Fibroblast of skin of abdomen (primary cell): Measurements from ENCODE around the gene CTTN.
"Not testable (repeated sequence)": the region's sequence is repeated elsewhere in the genome, so short reads cannot be mapped to it uniquely, and the experiment has no call there.

Experiments used
- DNase-seq: peaks from one replicate; pipeline ENCODE4 v3.0.0-alpha.2; 2013

CTTN gene

DNA sequence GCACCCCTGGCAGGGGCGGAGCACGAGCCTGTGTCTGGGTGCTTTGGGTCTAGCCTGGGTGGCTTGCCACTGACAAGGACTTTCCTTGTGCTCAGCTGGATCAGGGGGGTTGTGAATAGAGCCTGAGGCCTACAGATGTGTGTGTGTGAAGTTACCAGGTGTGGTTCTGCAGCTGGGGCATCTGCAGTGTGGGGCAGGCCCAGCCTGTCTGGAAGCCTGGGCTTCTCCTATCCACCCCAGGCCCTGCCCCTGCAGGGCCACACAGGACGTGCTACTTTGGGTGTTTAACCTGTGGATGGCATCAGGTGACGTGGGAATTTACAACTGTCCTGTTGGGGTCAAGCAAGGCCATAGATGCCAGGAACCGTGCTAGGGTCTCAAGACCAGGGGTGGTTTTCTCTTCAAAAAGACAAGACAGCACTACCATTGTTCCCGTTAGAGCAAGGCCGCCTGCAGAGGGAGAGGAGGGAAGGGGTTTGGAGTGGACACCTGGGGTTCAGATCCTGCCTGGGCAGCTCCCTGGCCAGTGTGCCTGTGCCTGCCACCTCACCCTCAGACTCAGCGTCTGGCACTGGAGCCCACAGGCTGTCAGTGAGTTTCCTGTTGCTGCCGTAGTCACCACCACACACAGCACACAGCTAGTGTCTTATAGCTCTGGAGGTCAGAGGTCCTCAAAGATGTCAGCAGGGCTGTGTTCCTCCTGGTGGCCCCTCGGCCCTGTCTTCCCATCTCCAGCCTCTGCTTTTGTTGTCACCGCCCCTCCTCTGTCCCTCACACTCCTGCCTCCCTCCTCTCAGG, 31.6 kb downstream of the CTTN start:
- no peak for DNase-seq

- no peak for DNase-seq
Observed at GRCh38 chr11:70430671-70431574, 32.6 kb downstream of the CTTN start.

GRCh38 chr11:70431611-70432010, 33.3 kb downstream of the CTTN start:
- no peak for DNase-seq

DNA sequence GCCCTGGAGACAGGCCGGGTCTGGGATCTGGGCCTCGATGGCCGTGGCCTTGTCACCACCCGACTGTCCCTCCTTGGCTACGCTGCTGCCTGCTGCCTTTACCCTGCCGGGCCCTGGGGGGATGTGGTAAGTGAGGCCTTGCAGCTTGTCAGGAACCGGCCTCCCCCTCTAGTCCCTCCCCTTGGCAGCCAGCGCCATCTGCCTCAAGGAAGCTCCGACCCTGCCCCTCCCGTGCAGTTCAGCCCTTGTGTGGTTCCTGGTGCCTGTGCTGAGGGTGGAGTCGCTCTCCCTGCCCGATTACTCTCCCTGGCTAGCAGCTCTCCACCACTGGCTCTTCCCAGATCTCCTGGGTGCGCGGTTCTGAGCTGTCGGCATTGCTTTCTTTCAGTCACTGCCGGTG, 33.7 kb downstream of the CTTN start:
- DNase-seq: no peak

GRCh38 chr11:70432580-70432979, 34.3 kb downstream of the CTTN start:
- DNase-seq: no peak

DNA sequence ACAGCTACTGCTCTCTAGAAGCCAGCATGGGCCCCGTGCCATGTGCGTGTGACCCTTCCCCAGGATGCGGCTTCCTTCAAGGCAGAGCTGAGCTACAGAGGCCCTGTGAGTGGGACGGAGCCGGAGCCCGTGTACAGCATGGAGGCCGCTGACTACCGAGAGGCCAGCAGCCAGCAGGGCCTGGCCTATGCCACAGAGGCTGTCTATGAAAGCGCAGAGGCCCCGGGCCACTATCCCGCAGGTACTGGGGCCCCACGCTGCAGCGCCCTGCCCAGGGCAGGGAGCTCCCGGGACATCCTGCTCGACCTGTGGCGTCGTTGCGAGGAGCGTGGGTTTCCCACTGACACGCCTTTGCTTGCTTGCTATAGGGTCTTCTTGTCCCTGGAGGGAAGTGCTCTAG, 34.7 kb downstream of the CTTN start:
- no peak for DNase-seq

DNA sequence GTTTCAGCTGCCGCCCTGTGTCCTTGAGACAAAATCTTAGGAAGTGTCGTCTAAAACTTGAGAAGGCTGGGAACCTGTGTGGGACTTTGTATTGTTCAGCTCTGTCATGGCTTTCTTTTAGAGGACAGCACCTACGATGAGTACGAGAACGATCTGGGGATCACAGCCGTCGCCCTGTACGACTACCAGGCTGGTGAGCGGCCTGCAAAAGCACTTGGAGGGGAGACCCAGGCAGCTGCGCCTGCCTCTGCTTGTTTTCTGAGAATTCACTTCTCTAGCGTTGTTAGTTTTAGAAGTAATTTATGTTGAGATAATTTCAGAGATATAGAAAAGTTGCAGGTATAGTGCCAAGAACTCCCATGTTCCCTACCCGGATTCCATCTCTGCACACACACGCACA, 35.2 kb downstream of the CTTN start:
- no peak for DNase-seq

GRCh38 chr11:70433966-70434812, 35.9 kb downstream of the CTTN start:
- DNase-seq: no peak

- DNase-seq: no peak
Observed at GRCh38 chr11:70434813-70435278, 36.5 kb downstream of the CTTN start.

DNA sequence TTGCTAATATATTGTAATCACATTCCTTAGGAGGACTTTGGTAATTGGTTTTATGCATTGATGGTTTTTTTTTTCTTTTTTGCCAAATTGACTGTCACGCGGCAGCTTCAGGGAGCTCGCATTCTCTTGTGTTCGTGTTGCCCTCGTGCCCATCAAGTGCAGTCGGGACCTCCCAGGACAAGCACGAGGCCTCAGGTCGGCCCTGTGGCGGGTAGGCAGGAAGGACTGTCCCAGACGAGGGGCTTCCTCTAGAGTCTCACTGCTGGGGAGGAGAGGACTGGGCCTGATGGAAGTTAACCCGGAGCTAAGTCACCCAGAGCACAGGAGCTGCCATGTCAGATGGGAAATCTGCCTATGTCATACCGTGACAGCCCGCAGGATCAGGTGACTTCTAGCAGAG, 37.0 kb downstream of the CTTN start:
- no peak for DNase-seq

DNA sequence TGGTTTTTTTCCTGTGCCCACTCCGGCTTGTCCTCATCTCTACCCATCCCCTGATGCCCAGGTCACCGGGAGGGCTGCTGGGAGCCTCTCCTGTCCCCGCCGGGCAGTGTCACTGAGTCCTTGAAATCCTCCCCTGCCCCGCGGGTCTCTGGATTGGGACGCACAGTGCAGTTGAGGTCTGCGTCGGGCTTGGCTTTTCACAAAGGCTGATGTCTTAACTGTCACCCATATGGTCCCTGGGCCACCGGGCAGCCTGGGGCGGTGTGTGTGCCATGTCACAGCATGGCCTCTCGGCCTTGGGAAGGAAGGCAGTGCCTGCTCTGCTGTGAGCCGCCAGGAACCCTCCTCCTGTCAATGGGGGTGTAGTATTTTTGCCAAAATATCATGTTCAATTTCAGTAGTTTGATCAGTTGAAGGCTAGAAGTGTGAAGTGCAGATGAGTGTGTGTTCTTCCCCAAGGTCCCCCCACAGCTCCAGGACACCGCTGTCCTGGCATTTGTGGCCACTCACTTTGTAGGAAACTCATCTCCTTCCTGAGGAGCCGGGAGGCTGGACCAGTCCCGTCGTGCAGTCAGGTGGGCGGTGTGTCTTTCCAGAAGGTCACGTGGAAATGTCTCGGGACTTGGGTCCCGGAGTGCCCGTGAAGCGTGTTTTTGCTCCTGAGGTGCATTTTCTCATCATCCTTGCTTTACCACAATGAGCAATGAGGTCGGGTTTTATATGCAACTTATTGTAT, 37.6 kb downstream of the CTTN start:
- DNase-seq: no peak

- no peak for DNase-seq
Observed at GRCh38 chr11:70436501-70436860, 38.2 kb downstream of the CTTN start.

DNA sequence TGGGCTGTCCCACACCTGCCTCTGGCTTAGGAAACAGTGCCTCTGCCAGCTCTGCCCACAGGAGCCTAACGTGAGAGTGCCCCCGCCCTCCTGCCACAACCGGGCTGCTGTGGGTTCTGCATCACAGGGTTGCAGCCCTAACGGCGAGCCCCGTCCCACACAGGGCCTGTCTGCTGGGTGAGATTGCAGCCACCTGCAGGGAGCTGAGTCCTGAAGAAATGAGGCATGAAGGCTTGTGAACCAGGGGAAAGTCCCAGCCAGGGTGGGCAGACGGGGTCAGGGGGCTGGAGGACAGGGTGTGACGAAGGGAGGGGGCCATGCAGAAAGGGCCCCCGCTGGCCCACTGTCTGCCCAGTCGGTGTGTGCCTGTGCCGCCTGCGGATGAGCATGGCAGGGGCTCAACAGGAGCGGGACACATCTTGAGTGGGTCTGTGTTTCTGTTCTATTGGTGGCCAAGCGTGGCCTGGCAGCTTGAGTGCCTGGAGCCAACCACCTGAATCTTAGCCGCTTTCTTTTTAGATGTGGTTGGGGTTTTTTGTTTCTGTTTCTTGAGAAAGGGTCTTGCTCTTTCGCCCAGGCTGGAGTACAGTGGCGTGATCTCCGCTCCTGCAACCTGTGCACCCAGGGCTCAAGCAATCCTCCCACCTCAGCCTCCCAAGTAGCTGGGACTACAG, 38.9 kb downstream of the CTTN start:
- DNase-seq: no peak

DNA sequence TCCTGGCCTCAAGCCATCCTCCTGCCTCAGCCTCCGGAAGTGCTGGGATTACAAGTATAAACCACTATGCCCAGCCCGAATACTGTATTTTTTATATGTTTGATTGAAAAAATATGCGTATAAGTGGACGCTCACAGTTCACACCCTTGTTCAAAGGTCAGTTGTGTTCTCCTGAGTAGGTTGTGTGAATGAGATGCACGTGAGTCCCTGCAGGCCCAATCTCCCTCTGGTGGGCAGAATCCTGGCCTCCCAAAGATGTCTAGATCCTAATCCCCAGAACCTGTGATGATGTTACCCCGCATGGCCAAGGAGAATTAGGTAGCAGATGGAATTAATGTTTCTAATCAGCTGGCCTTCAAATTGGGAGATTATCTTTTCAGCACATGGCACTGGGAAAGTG, 41.9 kb downstream of the CTTN start:
- DNase-seq: no peak

DNA sequence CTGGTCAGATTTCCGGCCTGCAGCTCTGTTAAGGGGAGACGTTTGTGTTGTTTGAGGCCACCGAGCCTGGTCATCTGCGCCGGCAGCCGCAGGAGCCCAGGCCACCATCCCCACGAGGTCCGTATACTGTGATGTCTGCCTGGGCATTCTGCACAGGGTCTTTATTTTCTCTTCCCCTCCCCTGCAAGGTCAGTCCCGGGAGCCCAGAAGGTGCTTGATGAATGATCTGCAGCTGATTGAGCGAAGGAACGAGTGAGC, 45.4 kb downstream of the CTTN start:
- no peak for DNase-seq

DNA sequence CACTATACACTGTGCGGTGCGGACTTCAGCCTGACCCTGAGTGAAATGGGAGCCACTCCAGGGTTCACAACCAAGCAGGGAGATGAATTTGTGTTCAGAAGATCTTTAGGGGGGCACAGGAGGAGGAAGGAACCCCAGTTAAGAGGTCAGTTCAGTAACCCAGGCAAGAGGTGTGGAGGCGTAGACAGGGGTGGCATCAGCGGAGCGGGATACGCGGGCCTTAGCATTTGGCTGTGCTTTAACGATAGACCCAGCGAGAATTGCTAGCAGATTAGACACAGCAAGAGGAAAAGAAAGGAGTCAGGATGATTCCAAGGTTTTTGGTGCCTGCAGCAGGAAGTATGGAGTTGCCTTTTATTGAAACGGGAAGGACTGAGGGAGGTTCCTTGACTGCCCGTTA, 46.8 kb downstream of the CTTN start:
- DNase-seq: no peak

DNA sequence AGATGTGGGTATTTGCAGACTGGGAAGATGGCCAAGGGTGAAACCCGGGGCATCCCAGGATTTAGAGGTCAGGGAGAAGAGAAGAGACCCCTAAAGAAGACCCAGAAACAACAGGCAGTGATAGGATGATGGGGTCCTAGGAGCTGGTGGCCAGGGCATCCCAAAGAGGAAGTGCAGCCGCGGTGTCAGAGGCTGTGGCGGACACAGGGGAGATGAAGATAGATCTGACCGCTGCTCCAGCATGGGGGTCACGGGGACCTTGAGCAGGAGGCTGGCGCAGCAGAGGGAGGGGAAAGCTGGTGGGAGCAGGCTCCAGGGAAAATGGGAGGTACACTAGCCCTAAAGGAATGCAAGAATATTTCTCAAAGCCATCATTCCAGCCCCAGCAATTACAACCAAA, 47.3 kb downstream of the CTTN start:
- no peak for DNase-seq

DNA sequence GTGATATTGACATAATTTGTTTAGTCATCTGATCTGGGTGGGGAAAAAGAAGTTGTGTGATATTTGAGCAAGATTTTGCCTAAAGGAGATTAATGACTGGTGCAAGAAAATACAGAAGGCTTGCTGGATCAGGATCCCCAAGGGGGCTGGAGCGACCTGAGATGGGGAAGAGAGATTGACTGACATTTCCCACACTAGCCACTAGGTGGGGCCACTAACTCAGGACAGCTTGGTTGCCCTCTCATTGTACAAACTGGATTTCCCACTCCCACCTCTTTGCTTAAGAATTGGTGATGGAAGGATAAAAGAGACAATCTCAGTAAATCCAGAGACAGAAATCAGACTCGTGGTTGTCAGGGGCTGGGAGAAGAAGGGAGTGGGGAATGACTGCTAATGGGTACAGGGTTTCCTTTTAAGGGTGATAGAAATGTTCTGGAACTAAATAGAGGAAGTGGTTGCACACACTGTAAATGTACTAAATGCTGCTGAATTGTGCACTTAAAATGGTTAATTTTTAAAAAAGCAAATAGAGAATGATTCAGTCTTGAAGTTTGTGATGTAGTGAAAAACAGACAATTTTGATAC, 50.7 kb downstream of the CTTN start:
- no peak for DNase-seq

DNA sequence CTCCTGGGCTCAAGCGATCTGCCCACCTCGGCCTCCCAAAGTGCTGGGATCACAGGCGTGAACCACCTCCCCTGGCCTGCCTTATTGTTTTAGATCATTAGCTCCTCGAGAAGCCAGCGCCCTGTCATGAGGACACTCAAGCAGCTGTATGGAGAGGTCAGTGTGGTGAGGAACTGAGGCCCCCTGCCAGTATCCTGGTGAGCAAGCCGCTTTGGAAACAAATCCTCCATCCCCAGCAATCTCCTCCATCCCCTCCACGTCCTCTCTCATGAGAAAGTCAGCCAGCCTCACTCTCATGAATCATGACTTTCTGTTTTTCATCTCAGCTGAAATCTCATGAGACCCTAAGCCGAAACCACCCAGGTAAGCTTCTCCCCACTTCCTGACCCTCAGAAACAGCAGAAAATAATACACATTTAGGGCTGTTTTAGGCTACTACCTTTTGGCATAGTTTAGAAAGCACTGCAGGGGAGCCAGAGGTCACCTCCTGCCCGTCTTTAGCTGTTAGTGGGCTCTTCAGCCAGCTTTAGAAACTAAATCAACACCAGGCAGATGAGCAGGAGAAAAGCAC, 56.0 kb downstream of the CTTN start:
- no peak for DNase-seq

DNA sequence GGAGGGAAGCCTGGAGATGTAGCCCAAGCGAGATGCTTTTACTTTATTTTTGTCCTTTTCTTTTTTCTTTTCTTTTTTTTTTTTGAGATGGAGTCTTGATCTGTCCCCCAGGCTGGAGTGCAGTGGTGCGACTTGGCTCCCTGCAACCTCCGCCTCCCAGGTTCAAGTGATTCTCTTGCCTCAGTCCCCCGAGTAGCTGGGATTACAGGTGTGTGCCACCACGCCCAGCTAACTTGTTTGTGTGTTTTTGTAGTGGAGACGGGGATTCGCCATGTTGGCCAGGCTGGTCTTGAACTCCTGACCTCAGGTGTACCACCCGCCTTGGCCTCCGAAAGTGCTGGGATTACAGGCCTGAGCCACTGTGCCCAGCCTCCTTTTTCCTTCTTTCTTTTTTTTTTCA, 56.5 kb downstream of the CTTN start:
- not testable (repeated sequence) for DNase-seq

- no peak for DNase-seq
Observed at GRCh38 chr11:70455354-70455753, 57.0 kb downstream of the CTTN start.
